ENCODE measurements around the gene ETV5. TPM values are rescaled to one million over a fixed set of nuclear protein-coding genes. Genes with fewer than 3 reads are reported as not detected.

ETV5 gene
- polyA plus RNA-seq, 1 of the 3 experiments (the other 2 are of a cell fraction), result 20.9 TPM

GRCh38 chr3:186102687-186103086, 6.2 kb downstream of the ETV5 start:
- H3K4me3 ChIP-seq (ENCODE audit: low read depth in 2 of 2, low read length in 1 of 2), result no peak overlapping the region
- peaks cover 29% of the 10 kb centered on the region for H3F3A ChIP-seq (replicated peaks; ENCODE audit: insufficient read depth)
- H3K27ac ChIP-seq (ENCODE audit: low read depth in 2 of 2, low read length in 1 of 2), result peak overlapping the region in 1 of 2 experiments; percentile 58; a peak in 1 of 4 replicates
- peaks cover 46% of the 10 kb centered on the region for H3K79me2 ChIP-seq (ENCODE audit: insufficient read depth)
- no peak for DNase-seq
- H3K4me1 ChIP-seq (ENCODE audit: control insufficient read depth in 1 of 2, insufficient read depth in 2 of 2, low read depth in 1 of 2, low read length in 1 of 2), result peaks cover 35 to 56% of the 10 kb centered on the region in 2 experiments
- H4K20me1 ChIP-seq (ENCODE audit: insufficient read depth), result no peaks in the 10 kb centered on the region
- H3K4me2 ChIP-seq, result no peak overlapping the region
- CTCF ChIA-PET, result interaction anchor here (0.8 kb wide), 1 partner anchor 437 kb away, joined by 4 read pairs; no protein-coding TSS in a partner anchor
- H3K9me2 ChIP-seq, result no peaks in the 10 kb centered on the region
- no peak overlapping the region for H3K9ac ChIP-seq
- H3K27me3 ChIP-seq (ENCODE audit: insufficient read depth), result no peaks in the 10 kb centered on the region
- TF ChIP-seq REST (IDR thresholded peaks at IDR 0.05; ENCODE audit: low read depth, low read length) (no peak), NFIC (IDR thresholded peaks at IDR 0.05; ENCODE audit: borderline replicate concordance) (no peak), POLR2AphosphoS5 (IDR thresholded peaks at IDR 0.05; ENCODE audit: low read depth, low read length) (no peak), CTCF (IDR thresholded peaks at IDR 0.05) (no peak), JUND (IDR thresholded peaks at IDR 0.05) (no peak), RAD21 (IDR thresholded peaks at IDR 0.05; ENCODE audit: low read length) (no peak), TCF12 (IDR thresholded peaks at IDR 0.05) (no peak), SIN3A (IDR thresholded peaks at IDR 0.05; ENCODE audit: borderline replicate concordance, low read depth, low read length) (no peak), ZBTB33 (IDR thresholded peaks at IDR 0.05; ENCODE audit: borderline replicate concordance, low read depth) (no peak), SMC3 (IDR thresholded peaks at IDR 0.05; ENCODE audit: low read depth, low read length) (no peak), NRF1 (IDR thresholded peaks at IDR 0.05; ENCODE audit: low read depth, low read length) (no peak), YY1 (IDR thresholded peaks at IDR 0.05; ENCODE audit: low read depth) (no peak), IRF3 (IDR thresholded peaks at IDR 0.05; ENCODE audit: low read depth, low read length) (no peak), TAF1 (IDR thresholded peaks at IDR 0.05; ENCODE audit: borderline replicate concordance, low read depth, low read length) (no peak)
- WGBS (ENCODE audit: low lambda C conversion rate), result 88% methylated on average over 4 of the region's 4 CpGs
- POLR2A ChIA-PET, result no interaction called here
- peaks cover 20 to 26% of the 10 kb centered on the region in 2 experiments for H3K36me3 ChIP-seq (replicated peaks in 1 of 2; ENCODE audit: control insufficient read depth in 1 of 2, insufficient read depth in 2 of 2, low read length in 1 of 2)
- no peaks in the 10 kb centered on the region for H3K9me3 ChIP-seq
- no peak overlapping the region for H2AFZ ChIP-seq (ENCODE audit: low read depth)
